K562 (cell line): ENCODE results near the gene C16orf89. TPM values are rescaled to one million over a fixed set of nuclear protein-coding genes. Genes with fewer than 3 reads are reported as not detected.

ENCODE experiments used
- ATAC-seq: fragments of 200-7000 bp; cut with Tn5 transposase; 3 replicates; pipeline ENCODE4 v1.9.1; 2020; ENCODE audit warnings: moderate library complexity
- BruUV-seq: library from RNA; stranded (reverse); fragments of 400-500 nt; replicated peaks from 2 replicates; lab custom pipeline; 2021; lab: Mats Ljungman, UMichigan
- CTCF ChIA-PET: fragments of 300-600 bp; formaldehyde crosslinking; extraction: SDS; loops from one replicate; lab custom pipeline; 2021; ENCODE audit warnings: low intra/inter-chr PET ratio; lab: Yijun Ruan, JAX
- POLR2A ChIA-PET: fragments of 300-600, 350-650 bp; sonication (Branson Sonifier 250); formaldehyde crosslinking; extraction: SDS; loops from one replicate; lab custom pipeline; 2021; ENCODE audit warnings: antibody characterized with exemption, inconsistent platforms; lab: Yijun Ruan, JAX
- DNase-seq, 4 experiments: peaks; one replicate each; pipeline versions ENCODE4 v3.0.0 to v3.0.0-alpha.2; 2011 to 2018; ENCODE audit warnings: low spot score in 3 of 4, mixed read lengths in 3 of 4; ENCODE audit errors: extremely low read depth in 1 of 4
- FAIRE-seq: peaks from 2 replicates; lab custom pipeline; 2011; peaks lifted over from hg19 to GRCh38; lab: Jason Lieb, UNC
- H2AFZ ChIP-seq: 2 replicates; pipeline ENCODE4 v1.6.0; 2011; ENCODE audit warnings: low read depth, low read length, control low read depth, inconsistent platforms
- H3K27ac ChIP-seq: fragments of 200-600 bp; 3 replicates; pipeline ENCODE4 v1.8.0; 2011; ENCODE audit warnings: low read depth, mild to moderate bottlenecking, control low read depth, inconsistent platforms, low read length, moderate library complexity, mixed read lengths; ENCODE audit errors: extremely low read depth
- H3K27me3 ChIP-seq, 2 experiments: fragments of 300-600 bp in 1 of 2; 2 replicates in 1 of 2; 3 replicates in 1 of 2; pipeline versions ENCODE4 v1.6.0 to v1.8.0; 2011; ENCODE audit warnings: inconsistent platforms in 2 of 2, low read length in 2 of 2, mild to moderate bottlenecking in 1 of 2, mixed read lengths in 1 of 2, moderate library complexity in 1 of 2; ENCODE audit not compliant: control insufficient read depth in 2 of 2, insufficient read depth in 2 of 2
- H3K36me3 ChIP-seq: fragments of 300-600 bp; 3 replicates; pipeline ENCODE4 v1.8.0; 2011; ENCODE audit warnings: mild to moderate bottlenecking, low read length, inconsistent platforms; ENCODE audit not compliant: control insufficient read depth, insufficient read depth
- H3K4me1 ChIP-seq, 2 experiments: fragments of 200-600 bp in 1 of 2; replicated peaks in 1 of 2; 2 replicates in 1 of 2; 3 replicates in 1 of 2; pipeline versions ENCODE4 v1.5.1 to v1.8.0; 2011; ENCODE audit warnings: inconsistent platforms in 2 of 2, low read length in 2 of 2, mild to moderate bottlenecking in 1 of 2, mixed read lengths in 1 of 2, moderate library complexity in 1 of 2; ENCODE audit not compliant: control insufficient read depth in 2 of 2, insufficient read depth in 2 of 2
- H3K4me2 ChIP-seq: 2 replicates; pipeline ENCODE4 v1.6.1; 2011; ENCODE audit warnings: low read length, control low read depth, inconsistent platforms, mixed read lengths; ENCODE audit not compliant: insufficient read depth
- H3K4me3 ChIP-seq: fragments of 200-600 bp; sonication (generic), shearing (Covaris generic); 2 replicates; pipeline ENCODE4 v1.5.1; 2016; ENCODE audit warnings: control low read depth, inconsistent platforms
- H3K79me2 ChIP-seq: fragments of 200-600 bp; 3 replicates; pipeline ENCODE4 v1.8.0; 2011; ENCODE audit warnings: low read length, inconsistent platforms; ENCODE audit not compliant: control insufficient read depth, insufficient read depth
- H3K9ac ChIP-seq, 2 experiments: 2 replicates each; pipeline versions ENCODE4 v1.6.0 to v1.6.1; 2011; ENCODE audit warnings: low read depth in 2 of 2, low read length in 2 of 2, control low read depth in 1 of 2, inconsistent platforms in 1 of 2, mild to moderate bottlenecking in 1 of 2, mixed read lengths in 1 of 2; ENCODE audit not compliant: insufficient read depth in 1 of 2
- H3K9me1 ChIP-seq: one replicate; pipeline ENCODE4 v1.6.0; 2011; ENCODE audit warnings: inconsistent platforms, mild to moderate bottlenecking, low read length, moderate library complexity; ENCODE audit not compliant: control insufficient read depth, insufficient read depth
- H3K9me3 ChIP-seq: replicated peaks from 2 replicates; pipeline ENCODE4 v1.5.1; 2011; ENCODE audit warnings: low read depth, low read length, inconsistent platforms; ENCODE audit not compliant: control insufficient read depth, insufficient read depth
- H4K20me1 ChIP-seq: replicated peaks from 2 replicates; pipeline ENCODE4 v1.6.1; 2011; ENCODE audit warnings: low read length, inconsistent platforms, mixed read lengths; ENCODE audit not compliant: control insufficient read depth, insufficient read depth
- ATF1 ChIP-seq, 2 experiments: fragments of 450-650 bp in 1 of 2; IDR thresholded peaks; 2 replicates each; pipeline ENCODE4 v1.6.1; 2016; ENCODE audit warnings: missing compliant biosample characterization in 1 of 2, missing genetic modification characterization in 1 of 2
- FOXJ2 ChIP-seq: fragments of 200-800 bp; sonication (Bioruptor generic); IDR thresholded peaks from 2 replicates; pipeline ENCODE4 v1.6.1; 2016; ENCODE audit warnings: missing genetic modification characterization, missing compliant biosample characterization
- TAF15 ChIP-seq: fragments of 200-400 bp; formaldehyde crosslinking; IDR thresholded peaks from 2 replicates; pipeline ENCODE4 v1.6.1; 2017; ENCODE audit warnings: mild to moderate bottlenecking, low read depth, low read length, moderate library complexity
- ZNF133 ChIP-seq: fragments of 250-450 bp; sonication (Bioruptor Pico); IDR thresholded peaks from 2 replicates; pipeline ENCODE4 v1.4.0; 2020; ENCODE audit warnings: mild to moderate bottlenecking
- ZNF655 ChIP-seq: fragments of 250-450 bp; sonication (Bioruptor Pico); IDR thresholded peaks from 2 replicates; pipeline ENCODE4 v1.5.0; 2021
- WGBS: fragments of 100-300 bp; shearing (Covaris generic); methylation state at CpG from one replicate; pipeline ENCODE4 v1.1.6; 2016; ENCODE audit warnings: low coverage, mixed read lengths; ENCODE audit not compliant: insufficient coverage; ENCODE audit errors: missing lambda C conversion rate; 5-methylcytosine and 5-hydroxymethylcytosine counted together
- in situ Hi-C: fragments of 300-500 bp; cut with MboI; formaldehyde crosslinking; loops from 4 replicates; pipeline ENCODE4 v1.15.0; 2018; ENCODE audit warnings: inconsistent platforms, mixed read lengths
- intact Hi-C: fragments of 100-400 bp; cut with micrococcal nuclease; formaldehyde crosslinking; loops from 2 replicates; pipeline ENCODE4 v1.14.2; 2022
- polyA plus RNA-seq, 8 experiments: library from polyadenylated mRNA; depleted of rRNA in 4 of 8; stranded (reverse) in 5 of 8; unstranded in 3 of 8; fragments of >200 nt; fragmentation: Nextera tagmentation in 2 of 8; fragmentation: Illumina TruSeq in 1 of 8; extraction: Ambion mirVana in 2 of 8; extraction: Trizol in 1 of 8; gene quantifications; 2 replicates each; pipeline versions ENCODE4 v1.2.1 to v1.2.3, GENCODE V29; 2011 to 2014; ENCODE audit warnings: inconsistent platforms in 1 of 8, missing spikeins in 1 of 8
- total RNA-seq, 7 experiments: library from RNA; depleted of rRNA in 6 of 7; stranded (reverse); fragments of >200 nt in 6 of 7; fragmentation: Illumina TruSeq in 2 of 7; extraction: Trizol in 2 of 7; gene quantifications; 2 replicates each; pipeline versions ENCODE4 v1.2.1 to v1.2.3, GENCODE V29; 2011 to 2021; ENCODE audit warnings: low replicate concordance in 1 of 7

C16orf89 gene
- total and polyA plus RNA-seq, 9 of the 15 experiments (the other 6 are each of a cell fraction or from before 2014, with no cell fraction given): not detected

GRCh38 chr16:5044011-5044540 is 21.7 kb downstream of the C16orf89 start:
- TF ChIP-seq ATF1 (CRISPR knock-in tag; IDR thresholded peaks at IDR 0.05): no peak
- TF ChIP-seq ATF1 (tag; IDR thresholded peaks at IDR 0.05): no peak
- TF ChIP-seq FOXJ2 (tag): no peak
- TF ChIP-seq ZNF655 (CRISPR knock-in tag): no peak
- no peak for TF ChIP-seq TAF15
- TF ChIP-seq ZNF133 (CRISPR knock-in tag): no peak

More at GRCh38 chr16:5044011-5044540, 21.7 kb downstream of the C16orf89 start:
- WGBS: 6% methylated on average over 8 of the region's 8 CpGs
- no peaks in the 10 kb centered on the region for H3K79me2 ChIP-seq
- DNase-seq: no peak
- no peaks in the 10 kb centered on the region for H3K9me3 ChIP-seq
- no peak overlapping the region for H3K4me3 ChIP-seq
- peaks cover 18% of the 10 kb centered on the region for H4K20me1 ChIP-seq
- intact Hi-C loops: no loop called here
- no peak overlapping the region for H3K4me2 ChIP-seq
- in situ Hi-C loops: no loop called here
- ChIA-PET POLR2A (interaction anchor here (0.6 to 0.8 kb wide), 3 partner anchors 11 to 59 kb away, joined by 3 to 4 read pairs (median 3); no protein-coding TSS in a partner anchor), CTCF (no interaction called here)
- no peak overlapping the region for H2AFZ ChIP-seq
- no peaks in the 10 kb centered on the region; a peak in 1 of 5 replicates for H3K4me1 ChIP-seq
- H3K9me1 ChIP-seq: no peaks in the 10 kb centered on the region
- no peaks in the 10 kb centered on the region for H3K36me3 ChIP-seq
- H3K27me3 ChIP-seq: peaks cover 46 to 53% of the 10 kb centered on the region in 2 experiments
- no peak for FAIRE-seq
- ATAC-seq: no peak
- no peak overlapping the region for H3K27ac ChIP-seq
- H3K9ac ChIP-seq: no peak overlapping the region
- BruUV-seq: no TSS peak
